GM19468 (cell line): ENCODE results near the gene NCOR1.

ENCODE experiments used
- ATAC-seq: cut with Tn5 transposase; IDR thresholded peaks from one replicate; pipeline ENCODE4 v1.9.1; 2021; ENCODE audit warnings: mild to moderate bottlenecking, moderate library complexity, moderate number of reproducible peaks; ENCODE audit not compliant: unreplicated experiment; ENCODE audit errors: extremely low read depth

Gene NCOR1

DNA sequence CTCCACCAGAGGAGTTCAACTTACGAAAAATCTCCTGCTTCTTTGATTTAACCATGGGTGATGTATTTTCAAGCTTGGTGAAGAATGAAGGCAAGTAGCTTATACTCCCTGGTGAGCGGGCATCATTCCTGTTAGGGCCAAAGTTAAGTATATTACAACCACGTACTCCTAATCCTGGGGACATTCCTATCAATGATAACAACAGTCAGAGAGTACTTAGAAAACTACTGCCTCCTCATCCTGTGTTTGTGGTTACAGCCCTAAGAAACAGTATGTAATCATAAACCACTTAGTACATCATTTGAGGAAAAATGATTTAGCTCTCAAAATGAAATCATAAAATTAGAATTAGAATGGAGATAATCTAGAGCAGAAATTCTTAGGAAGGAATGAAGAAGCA, 168.4 kb downstream of the NCOR1 start:
- ATAC-seq = no peak

GRCh38 chr17:16044487-16044886, 170.8 kb downstream of the NCOR1 start:
- no peak for ATAC-seq

- no peak for ATAC-seq
Measured at GRCh38 chr17:16040710-16041251, 174.6 kb downstream of the NCOR1 start.

GRCh38 chr17:16037636-16038035, 177.7 kb downstream of the NCOR1 start:
- ATAC-seq = no peak

DNA sequence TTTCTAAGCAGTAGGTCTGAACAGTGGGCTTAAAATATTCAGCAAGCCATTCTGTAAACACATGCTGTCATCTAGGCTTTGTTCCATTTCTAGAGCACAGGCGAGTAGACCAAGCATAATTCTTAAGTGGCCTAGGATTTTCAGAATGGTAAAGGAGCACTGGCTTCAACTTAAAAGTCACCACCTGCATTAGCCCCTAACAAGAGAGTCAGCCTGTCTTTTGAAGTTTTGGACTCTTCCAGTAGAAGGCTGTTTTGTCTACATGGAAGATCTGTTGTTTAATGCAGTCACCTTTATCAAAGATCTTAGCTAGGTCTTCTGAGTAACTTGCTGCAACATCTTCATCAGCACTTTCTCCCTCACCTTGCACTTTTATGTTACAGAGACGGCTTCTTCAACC, 179.1 kb downstream of the NCOR1 start:
- ATAC-seq = no peak

- no peak for ATAC-seq
Measured at GRCh38 chr17:16033729-16034349, 181.5 kb downstream of the NCOR1 start.

DNA sequence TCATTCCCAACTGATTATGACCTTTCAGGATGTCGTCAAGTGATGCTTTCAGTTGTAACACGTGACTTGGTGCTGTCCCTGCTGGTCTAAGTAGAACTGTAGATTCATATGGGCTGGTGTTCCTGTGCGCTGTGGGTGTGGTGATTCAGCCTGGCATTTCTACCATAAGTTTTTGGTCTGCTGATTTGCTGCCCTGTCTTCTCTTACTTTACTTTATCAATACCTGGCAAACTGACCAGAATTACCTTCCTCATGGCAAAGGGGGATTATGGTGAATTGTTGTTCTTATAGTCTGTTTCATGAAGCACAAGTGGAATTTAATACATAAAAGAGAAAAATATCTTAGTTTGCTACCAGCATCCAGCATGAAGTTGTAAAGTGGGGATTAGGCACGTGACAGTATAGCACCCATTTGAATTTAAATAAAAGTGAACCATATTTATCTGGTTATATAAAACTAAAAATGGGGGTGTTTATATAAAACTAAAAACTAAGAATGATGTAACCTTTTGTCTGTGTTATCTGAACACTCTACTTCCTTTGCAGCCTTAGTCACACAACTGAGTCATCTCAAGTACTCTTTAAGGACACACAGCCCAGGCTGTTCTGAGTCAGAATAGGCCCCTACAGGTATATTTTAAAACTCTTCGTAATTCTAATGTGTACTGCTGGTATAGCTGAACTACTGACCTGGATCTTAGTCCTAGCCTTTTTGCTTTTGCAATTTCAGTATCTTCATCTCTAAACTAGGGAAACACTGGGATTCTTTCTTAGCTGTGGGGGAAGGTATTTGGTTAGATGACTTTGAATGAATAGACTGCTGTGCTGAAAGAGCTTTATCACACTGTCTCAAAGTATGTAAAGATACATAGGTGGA, 187.4 kb downstream of the NCOR1 start:
- ATAC-seq = no peak

DNA sequence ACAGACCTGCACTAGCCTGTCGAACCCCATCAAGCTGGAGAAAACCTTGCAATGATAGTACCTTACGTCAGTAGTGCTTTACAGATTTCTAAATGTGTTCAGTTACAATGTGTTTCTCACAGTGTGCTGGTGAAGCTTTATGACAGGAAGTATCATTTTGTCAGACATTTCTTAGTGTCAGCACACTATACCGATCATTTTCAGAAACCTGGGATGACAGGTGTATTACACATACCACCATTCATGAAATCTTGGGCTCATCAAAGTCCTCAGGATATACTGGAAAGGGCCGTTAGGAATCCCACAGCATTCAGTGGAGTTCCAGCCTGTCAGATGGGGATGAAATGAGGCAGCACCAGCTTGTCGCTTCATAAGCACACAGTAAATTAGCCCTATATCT, 188.4 kb downstream of the NCOR1 start:
- ATAC-seq = no peak

- ATAC-seq = no peak
Measured at GRCh38 chr17:16025202-16025601, 190.1 kb downstream of the NCOR1 start.

- no peak for ATAC-seq
Measured at GRCh38 chr17:16023881-16024280, 191.5 kb downstream of the NCOR1 start.

- ATAC-seq = no peak
Measured at GRCh38 chr17:16019347-16019746, 196.0 kb downstream of the NCOR1 start.

DNA sequence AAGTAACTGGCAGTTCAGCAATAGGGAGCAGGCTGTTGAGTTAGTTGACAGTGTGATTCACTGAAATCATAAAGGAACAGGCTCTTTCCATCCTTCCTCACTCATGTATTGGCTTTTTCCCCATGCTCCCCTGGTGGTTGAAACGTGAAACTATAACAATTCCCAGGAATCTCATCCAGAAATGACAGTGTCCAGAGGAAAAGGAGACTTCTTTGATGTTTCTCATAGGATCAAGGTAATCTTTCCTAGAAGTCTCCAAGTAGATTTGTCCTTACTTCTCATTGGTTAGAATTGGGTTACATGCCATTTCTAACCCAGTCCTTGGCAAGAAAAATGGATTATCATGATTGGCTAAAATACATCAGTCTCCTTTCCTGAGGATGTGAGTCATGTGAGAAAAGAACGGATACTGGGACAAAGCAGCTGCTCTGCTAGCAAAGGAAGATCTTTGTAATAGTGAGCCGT, 201.4 kb downstream of the NCOR1 start:
- no peak for ATAC-seq

DNA sequence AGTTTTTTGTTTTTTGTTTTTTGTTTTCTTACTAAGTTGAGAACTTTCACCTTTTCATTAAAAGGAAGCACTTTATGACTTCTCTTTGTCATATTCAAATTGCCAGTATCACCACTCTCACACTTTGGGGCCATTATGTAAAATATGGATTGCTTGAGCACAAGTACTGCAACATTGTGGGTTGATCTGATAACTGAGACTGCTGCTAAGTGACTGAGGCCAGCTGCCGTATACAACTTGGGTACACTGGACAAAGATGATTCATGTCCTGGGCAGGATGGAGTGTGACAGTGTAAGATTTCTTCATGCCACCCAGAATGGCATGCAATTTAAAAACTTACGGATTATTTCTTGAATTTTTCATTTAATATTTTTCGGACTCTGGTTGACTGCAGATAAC, 207.9 kb downstream of the NCOR1 start:
- ATAC-seq = no peak

DNA sequence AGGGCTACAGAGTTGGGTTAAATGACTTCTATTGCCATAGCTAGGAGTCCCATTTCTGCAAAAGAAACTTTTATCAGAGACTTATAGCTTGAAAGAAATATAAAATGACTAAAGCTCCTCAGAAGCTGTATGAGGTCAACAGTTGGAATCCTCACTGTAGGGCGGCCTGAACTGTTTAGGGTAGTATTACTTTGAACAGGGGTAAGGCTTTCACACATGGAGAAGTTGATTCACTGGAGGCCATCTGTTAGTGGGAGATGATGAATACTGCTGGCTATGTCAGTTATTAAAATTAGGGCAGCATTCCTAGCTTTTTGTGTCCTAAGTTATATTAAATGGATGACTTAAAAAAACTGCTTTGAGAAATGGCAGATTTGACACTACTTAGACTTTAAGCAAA, 209.7 kb downstream of the NCOR1 start:
- no peak for ATAC-seq

DNA sequence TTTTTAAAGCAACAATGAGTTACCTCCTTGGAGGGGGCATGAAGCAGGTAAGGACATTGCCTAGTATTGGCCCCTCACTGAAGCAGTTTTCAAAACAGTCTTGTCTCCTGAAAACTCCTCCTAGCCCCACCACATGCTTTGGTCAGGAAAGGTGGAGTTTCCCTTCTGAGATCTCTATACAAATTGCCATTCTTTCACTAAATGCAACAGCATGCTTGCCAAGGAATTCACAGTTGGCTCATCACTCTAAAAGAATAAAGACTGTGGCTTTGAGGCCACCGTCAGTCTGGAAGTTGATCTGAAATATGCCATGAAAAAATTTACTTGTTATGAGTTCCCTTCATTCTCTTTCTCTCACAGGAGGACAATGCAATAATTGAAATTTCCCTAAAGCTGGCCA, 211.5 kb downstream of the NCOR1 start:
- ATAC-seq = no peak

DNA sequence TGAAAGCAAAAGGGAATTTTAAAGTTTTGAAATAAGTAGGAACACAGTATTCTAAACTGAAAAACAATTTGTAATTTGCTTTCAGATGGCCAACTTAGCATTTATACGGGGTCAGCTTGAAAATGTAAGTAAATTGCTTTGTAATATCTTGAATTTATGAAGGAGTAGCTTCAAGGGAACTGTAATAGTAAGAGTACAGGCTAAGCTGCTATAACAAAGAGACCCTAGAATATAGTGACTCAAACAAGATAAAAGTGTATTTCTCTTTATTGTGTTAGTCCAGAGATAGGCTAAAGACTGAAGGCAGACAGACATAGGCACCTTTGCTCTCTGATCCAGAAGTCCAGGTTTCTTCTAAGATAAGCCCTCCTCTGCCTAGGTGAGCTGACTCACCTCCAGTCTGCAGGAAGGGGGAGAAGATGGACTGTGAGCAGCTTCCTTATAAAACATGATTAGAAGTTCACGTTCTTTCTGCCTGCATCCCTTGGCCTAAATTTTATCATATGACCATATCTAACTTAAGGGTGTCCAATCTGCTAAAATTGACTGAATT, 212.6 kb downstream of the NCOR1 start:
- ATAC-seq = no peak

- ATAC-seq = no peak
Measured at GRCh38 chr17:16001226-16001897, 214.0 kb downstream of the NCOR1 start.

DNA sequence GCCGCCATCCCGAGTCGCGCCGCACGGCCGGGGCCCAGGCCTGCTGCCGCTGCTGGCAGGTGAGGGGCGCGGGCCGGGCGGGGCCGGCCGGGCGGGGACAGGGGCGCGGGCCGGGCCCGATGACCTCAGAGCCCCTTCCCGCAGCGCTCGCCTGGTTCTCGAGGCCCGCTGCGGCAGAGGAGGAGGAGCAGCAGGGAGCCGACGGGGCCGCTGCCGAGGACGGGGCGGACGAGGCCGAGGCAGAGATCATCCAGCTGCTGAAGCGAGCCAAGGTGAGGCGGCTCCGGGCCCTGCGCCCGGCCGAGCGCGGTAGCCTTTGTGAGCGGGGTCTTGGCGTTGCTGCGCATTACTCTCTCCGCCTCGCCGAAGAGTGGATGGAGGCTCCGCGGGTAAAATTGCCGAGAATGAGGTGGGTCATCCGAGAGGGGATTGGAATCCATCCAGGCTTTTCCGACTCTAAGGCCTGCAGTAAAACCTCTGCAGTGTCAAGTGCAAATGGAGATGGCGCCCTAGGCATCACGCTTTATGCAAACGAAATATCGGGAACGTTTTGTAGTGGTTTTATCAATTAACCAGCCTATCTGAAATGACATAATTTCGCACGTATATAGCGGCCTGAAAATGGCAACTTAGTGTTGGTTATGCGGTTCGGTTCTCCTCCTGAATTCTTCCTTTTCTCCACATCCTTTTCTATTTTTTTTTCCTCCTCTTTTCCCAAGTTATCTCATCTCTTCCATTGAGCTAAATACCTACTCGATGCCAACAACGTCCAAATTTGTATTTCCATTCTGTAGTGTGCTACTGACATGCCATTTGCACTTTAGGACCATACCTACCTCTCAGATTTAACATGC, 215.1 kb downstream of the NCOR1 start:
- peak; percentile 11 for ATAC-seq

DNA sequence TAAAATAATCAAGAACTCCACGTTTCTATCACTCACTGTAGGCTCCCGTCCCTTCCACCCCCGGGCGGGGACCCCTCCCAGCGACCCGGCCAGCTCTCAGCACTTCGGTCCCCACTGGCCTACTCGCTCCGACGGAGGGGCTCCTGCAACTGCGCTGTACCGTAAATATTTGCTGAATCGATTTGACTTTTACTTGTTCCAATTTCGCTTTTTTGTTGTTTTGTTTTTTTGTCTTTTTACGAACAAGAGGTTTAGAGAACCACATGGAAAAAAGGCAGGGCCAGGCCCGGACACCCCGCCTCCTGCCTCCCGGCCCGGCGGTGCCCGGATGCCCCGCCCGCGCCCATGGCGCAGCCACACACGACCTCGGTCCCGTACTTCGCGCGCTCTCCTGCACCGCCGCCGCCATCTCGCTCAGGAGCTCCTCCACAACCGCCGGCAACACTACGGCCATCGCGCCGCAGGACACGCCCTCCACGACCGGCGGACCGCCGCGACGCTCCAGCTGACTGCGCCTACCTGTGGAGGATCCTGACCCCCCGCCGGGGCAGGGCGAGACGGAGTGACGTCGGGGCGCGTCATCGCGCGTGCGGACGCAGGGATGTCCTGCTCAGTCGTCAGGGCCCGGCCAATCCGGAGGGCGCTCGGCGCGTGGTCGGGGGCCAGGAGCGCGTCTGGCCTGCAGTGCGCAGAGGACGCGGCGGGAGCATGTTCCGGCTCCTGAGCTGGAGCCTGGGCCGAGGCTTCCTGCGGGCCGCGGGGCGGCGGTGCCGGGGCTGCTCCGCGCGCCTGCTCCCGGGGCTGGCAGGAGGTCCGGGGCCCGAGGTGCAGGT, 216.0 kb downstream of the NCOR1 start, which contains the start of the genes TTC19 and ZSWIM7:
TSS of gene TTC19 (plus strand) at position 684 of the 833 bp plus-strand sequence. CDS start at position 709, 25 bp downstream.
TSS of gene ZSWIM7 (minus strand) at position 564 of the 833 bp plus-strand sequence. CDS start at position 454, 110 bp downstream.
- peak; percentile 93 for ATAC-seq
